ENCODE results near the gene DPH6.

DPH6 gene

DNA sequence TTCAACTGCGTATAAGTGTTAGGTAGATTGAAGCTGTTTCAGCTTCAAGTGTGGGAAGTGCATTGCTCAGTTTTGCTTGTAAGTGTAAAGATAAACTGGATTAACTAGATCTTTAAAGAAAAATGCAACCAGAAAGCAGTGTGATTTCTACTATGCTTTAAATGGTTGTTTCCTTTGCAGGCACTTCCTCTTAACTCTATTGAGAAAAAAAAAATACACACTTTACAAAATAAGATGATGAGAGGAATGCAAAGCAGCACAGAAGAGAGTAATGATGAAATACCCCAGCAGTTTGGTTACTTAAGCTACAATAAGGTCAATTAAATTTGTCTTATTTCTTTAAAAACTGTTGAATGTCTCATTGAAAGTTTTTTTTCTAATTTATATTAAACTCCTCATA lies 40.8 kb downstream of the DPH6 start:
- DNase-seq (ENCODE audit: insufficient read length): no peak
- TF ChIP-seq POLR2AphosphoS5 (IDR thresholded peaks at IDR 0.05; ENCODE audit: low read depth, low read length) (no peak), TAF1 (IDR thresholded peaks at IDR 0.05; ENCODE audit: borderline replicate concordance, low read depth, low read length) (no peak), POLR2A (IDR thresholded peaks at IDR 0.05; ENCODE audit: low read depth, low read length) (no peak)
- FAIRE-seq: no peak

- FAIRE-seq: no peak
- no peak for TF ChIP-seq POLR2A (IDR thresholded peaks at IDR 0.05; ENCODE audit: low read depth, low read length)
- TF ChIP-seq POLR2AphosphoS5 (IDR thresholded peaks at IDR 0.05; ENCODE audit: low read depth, low read length): no peak
- TF ChIP-seq TAF1 (IDR thresholded peaks at IDR 0.05; ENCODE audit: borderline replicate concordance, low read depth, low read length): no peak
- no peak for DNase-seq (ENCODE audit: insufficient read length)
Measured at GRCh38 chr15:35499723-35500122, 46.2 kb downstream of the DPH6 start.

- FAIRE-seq: no peak
- DNase-seq (ENCODE audit: insufficient read length): no peak
- no peak for TF ChIP-seq TAF1 (IDR thresholded peaks at IDR 0.05; ENCODE audit: borderline replicate concordance, low read depth, low read length)
- TF ChIP-seq POLR2AphosphoS5 (IDR thresholded peaks at IDR 0.05; ENCODE audit: low read depth, low read length): no peak
- no peak for TF ChIP-seq POLR2A (IDR thresholded peaks at IDR 0.05; ENCODE audit: low read depth, low read length)
Measured at GRCh38 chr15:35496585-35496984, 49.4 kb downstream of the DPH6 start.

DNA sequence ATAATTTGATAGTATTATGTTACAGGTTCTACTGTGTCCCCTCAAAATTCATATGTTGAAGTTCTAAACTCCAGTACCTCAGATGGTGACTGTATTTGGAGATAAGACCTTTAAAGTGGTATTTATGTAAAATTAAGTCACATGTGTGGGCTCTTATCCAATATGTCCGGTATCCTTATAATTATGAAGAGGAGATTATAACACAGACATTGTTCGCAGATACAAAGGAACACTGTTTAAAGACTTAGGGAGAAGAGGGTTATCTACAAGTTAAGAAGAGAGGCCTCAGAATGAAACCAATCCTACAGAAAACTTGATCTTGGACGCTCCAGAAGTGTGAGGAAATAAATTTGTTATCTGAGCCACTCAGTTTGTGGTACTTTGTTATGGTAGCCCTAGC lies 50.9 kb downstream of the DPH6 start:
- FAIRE-seq (no peak), DNase-seq (ENCODE audit: insufficient read length) (no peak)
- TF ChIP-seq POLR2AphosphoS5 (IDR thresholded peaks at IDR 0.05; ENCODE audit: low read depth, low read length) (no peak), TAF1 (IDR thresholded peaks at IDR 0.05; ENCODE audit: borderline replicate concordance, low read depth, low read length) (no peak), POLR2A (IDR thresholded peaks at IDR 0.05; ENCODE audit: low read depth, low read length) (no peak)

DNA sequence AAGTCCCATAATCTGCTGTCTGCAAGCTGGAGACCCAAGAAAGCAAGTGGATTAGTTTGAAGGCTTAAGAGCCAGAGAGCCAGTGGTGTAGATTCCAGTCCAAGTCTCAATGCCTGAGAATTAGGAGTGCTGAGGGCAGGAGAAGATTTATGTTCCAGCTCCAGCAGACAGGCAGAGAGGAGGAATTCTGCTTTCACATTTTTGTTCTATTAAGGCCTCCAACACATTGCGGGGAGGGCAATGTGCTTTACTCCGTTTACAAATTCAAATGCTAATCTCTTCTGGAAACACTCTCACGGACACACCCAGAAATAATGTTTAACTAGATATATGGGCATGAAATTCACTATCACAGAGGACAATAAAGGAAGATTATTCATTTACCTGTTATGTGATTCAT lies 54.0 kb downstream of the DPH6 start:
- no peak for DNase-seq (ENCODE audit: insufficient read length)
- FAIRE-seq: no peak
- no peak for TF ChIP-seq TAF1 (IDR thresholded peaks at IDR 0.05; ENCODE audit: borderline replicate concordance, low read depth, low read length)
- TF ChIP-seq POLR2A (IDR thresholded peaks at IDR 0.05; ENCODE audit: low read depth, low read length): no peak
- TF ChIP-seq POLR2AphosphoS5 (IDR thresholded peaks at IDR 0.05; ENCODE audit: low read depth, low read length): no peak

GRCh38 chr15:35491173-35491572 lies 54.8 kb downstream of the DPH6 start:
- TF ChIP-seq POLR2AphosphoS5 (IDR thresholded peaks at IDR 0.05; ENCODE audit: low read depth, low read length): no peak
- no peak for TF ChIP-seq TAF1 (IDR thresholded peaks at IDR 0.05; ENCODE audit: borderline replicate concordance, low read depth, low read length)
- TF ChIP-seq POLR2A (IDR thresholded peaks at IDR 0.05; ENCODE audit: low read depth, low read length): no peak
- no peak for FAIRE-seq
- DNase-seq (ENCODE audit: insufficient read length): no peak

GRCh38 chr15:35490511-35490910 lies 55.5 kb downstream of the DPH6 start:
- no peak for TF ChIP-seq POLR2A (IDR thresholded peaks at IDR 0.05; ENCODE audit: low read depth, low read length)
- no peak for TF ChIP-seq TAF1 (IDR thresholded peaks at IDR 0.05; ENCODE audit: borderline replicate concordance, low read depth, low read length)
- TF ChIP-seq POLR2AphosphoS5 (IDR thresholded peaks at IDR 0.05; ENCODE audit: low read depth, low read length): no peak
- DNase-seq (ENCODE audit: insufficient read length): no peak
- no peak for FAIRE-seq

DNA sequence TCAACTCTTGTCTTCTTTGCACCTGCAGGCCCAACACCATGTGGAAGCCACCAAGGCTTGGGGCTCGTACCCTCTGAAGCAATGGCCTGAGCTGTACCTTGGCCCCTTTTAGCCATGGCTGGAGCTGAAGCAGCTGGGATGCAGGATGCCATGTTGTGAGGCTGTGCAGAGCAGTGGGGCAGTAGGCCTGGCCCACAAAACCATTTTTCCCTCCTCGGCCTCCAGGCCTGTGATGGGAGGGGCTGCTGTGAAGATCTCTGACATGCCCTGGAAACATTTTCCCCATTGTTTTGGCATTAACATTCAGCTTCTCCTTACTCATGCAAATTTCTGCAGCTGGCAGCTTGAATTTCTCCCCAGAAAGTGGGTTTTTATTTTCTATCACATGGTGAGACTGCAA lies 58.5 kb downstream of the DPH6 start:
- DNase-seq (ENCODE audit: insufficient read length) (no peak), FAIRE-seq (no peak)
- TF ChIP-seq TAF1 (IDR thresholded peaks at IDR 0.05; ENCODE audit: borderline replicate concordance, low read depth, low read length) (no peak), POLR2A (IDR thresholded peaks at IDR 0.05; ENCODE audit: low read depth, low read length) (no peak), POLR2AphosphoS5 (IDR thresholded peaks at IDR 0.05; ENCODE audit: low read depth, low read length) (no peak)

DNA sequence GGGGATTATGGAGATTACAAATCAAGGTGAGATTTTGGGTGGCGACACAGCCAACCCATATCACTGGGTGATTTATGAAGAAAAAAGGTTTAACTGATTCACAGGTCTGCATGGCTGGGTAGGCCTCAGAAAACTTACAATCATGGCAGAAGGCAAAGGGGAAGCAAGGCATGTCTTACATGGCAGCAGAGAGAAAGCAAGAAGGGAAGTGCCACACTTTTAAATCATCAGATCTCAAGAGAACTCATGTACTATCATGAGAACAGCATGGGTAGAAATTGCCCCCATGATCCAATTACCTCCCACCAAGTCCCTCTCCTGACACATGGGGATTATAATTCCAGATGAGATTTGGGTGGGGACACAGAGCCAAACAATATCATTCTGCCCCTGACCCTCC lies 59.7 kb downstream of the DPH6 start:
- no peak for TF ChIP-seq POLR2AphosphoS5 (IDR thresholded peaks at IDR 0.05; ENCODE audit: low read depth, low read length)
- no peak for TF ChIP-seq TAF1 (IDR thresholded peaks at IDR 0.05; ENCODE audit: borderline replicate concordance, low read depth, low read length)
- no peak for TF ChIP-seq POLR2A (IDR thresholded peaks at IDR 0.05; ENCODE audit: low read depth, low read length)
- FAIRE-seq: no peak

DNA sequence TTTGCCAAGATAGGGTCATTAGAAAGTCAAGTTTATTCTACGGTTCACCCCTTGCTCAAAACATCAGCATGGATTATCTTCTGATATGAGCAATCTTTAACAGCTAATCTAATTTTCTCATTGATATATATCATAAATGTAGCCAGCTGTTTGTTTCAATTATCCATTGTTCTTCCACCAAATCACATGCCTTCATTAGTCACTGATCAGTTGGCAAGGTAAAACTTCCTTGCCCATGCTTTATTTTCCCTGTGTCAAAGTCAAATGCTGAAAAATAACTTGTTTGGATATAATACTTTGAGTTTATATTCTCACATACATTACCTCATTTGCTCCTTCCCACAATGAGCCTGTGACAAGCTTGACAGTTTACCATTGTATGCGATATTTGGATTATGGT lies 60.6 kb downstream of the DPH6 start:
- DNase-seq (ENCODE audit: insufficient read length) (no peak), FAIRE-seq (peak; percentile 38)
- TF ChIP-seq POLR2AphosphoS5 (IDR thresholded peaks at IDR 0.05; ENCODE audit: low read depth, low read length) (no peak), TAF1 (IDR thresholded peaks at IDR 0.05; ENCODE audit: borderline replicate concordance, low read depth, low read length) (no peak), POLR2A (IDR thresholded peaks at IDR 0.05; ENCODE audit: low read depth, low read length) (no peak)

More for the DNA sequence above, 59.7 kb downstream of the DPH6 start:
- no peak for DNase-seq (ENCODE audit: insufficient read length)

DNA sequence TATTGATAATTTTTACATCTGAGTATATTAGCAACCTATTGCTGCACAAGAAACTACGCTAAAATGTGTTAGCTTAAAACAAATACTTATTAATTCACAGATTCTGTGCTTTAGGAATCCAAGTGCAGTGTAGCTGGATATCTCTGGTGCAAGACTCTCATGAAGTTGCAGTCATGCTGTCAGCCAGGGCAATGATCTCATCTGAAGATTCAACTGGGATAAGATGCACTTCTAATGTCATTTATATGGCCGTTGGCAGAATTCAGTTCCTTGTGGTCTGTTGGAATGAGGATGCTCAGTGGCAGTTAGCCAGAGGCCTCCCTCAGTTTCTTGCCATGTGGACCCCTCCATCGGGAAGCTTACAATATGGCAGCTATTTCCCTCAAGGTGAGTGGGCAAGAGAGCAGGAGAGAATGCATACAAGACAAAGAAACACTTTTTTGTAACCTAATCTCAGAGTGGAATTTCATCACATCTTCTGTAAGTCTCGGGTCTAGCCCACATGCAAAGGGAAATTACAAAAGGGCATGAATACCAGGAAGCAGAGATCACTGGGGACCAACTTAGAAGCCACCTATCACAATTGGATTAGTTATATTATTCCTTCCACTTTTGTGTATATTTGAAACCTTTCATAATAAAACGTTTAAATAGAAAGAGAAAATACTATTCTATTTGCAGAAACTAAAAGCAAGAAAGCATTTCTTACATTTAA lies 61.6 kb downstream of the DPH6 start:
- FAIRE-seq (no peak), DNase-seq (ENCODE audit: insufficient read length) (no peak)
- no peak for TF ChIP-seq POLR2A (IDR thresholded peaks at IDR 0.05; ENCODE audit: low read depth, low read length)
- TF ChIP-seq POLR2AphosphoS5 (IDR thresholded peaks at IDR 0.05; ENCODE audit: low read depth, low read length): no peak
- TF ChIP-seq TAF1 (IDR thresholded peaks at IDR 0.05; ENCODE audit: borderline replicate concordance, low read depth, low read length): no peak

- no peak for FAIRE-seq
- DNase-seq (ENCODE audit: insufficient read length): no peak
- TF ChIP-seq POLR2A (IDR thresholded peaks at IDR 0.05; ENCODE audit: low read depth, low read length): no peak
- no peak for TF ChIP-seq POLR2AphosphoS5 (IDR thresholded peaks at IDR 0.05; ENCODE audit: low read depth, low read length)
- no peak for TF ChIP-seq TAF1 (IDR thresholded peaks at IDR 0.05; ENCODE audit: borderline replicate concordance, low read depth, low read length)
Measured at GRCh38 chr15:35481992-35482391, 64.0 kb downstream of the DPH6 start.

Measured in GM12892 (cell line).